GM12873 (cell line): ENCODE measurements around the gene AUTS2.

ENCODE experiments used
- CTCF ChIP-seq: IDR thresholded peaks from 2 replicates; pipeline ENCODE4 v1.5.1; 2012; ENCODE audit warnings: low read depth, mild to moderate bottlenecking, moderate library complexity, low read length, control low read depth; ENCODE audit not compliant: insufficient read depth; ENCODE audit errors: missing control alignments

AUTS2 gene

GRCh38 chr7:69600710-69601519 lies 2.6 kb downstream of the AUTS2 start:
- no peak for TF ChIP-seq CTCF

GRCh38 chr7:69602522-69602921 lies 4.2 kb downstream of the AUTS2 start:
- no peak for TF ChIP-seq CTCF

GRCh38 chr7:69603351-69603750 lies 5.1 kb downstream of the AUTS2 start:
- TF ChIP-seq CTCF = no peak

GRCh38 chr7:69603937-69604494 lies 5.7 kb downstream of the AUTS2 start:
- no peak for TF ChIP-seq CTCF

GRCh38 chr7:69605070-69605469 lies 6.8 kb downstream of the AUTS2 start:
- TF ChIP-seq CTCF = no peak

DNA sequence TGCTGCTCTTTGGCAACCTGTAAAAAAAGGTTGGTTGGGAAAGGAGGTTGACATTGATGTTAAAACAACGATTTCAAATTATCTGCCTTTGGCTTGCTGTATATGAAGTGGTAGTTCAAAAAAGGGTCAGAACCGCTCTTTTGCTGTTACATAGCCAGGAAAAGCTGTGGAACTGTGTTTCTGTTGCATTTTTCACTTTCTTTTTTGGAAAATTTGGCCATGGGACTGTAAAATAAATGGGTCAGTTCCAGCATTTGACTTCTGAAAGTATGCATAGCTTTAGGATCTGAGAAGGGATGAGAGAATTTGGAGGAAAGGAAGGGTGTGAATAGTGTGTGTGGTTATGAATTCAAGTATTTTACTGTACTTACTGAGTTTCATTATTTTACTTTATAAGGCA lies 7.3 kb downstream of the AUTS2 start:
- TF ChIP-seq CTCF = no peak

DNA sequence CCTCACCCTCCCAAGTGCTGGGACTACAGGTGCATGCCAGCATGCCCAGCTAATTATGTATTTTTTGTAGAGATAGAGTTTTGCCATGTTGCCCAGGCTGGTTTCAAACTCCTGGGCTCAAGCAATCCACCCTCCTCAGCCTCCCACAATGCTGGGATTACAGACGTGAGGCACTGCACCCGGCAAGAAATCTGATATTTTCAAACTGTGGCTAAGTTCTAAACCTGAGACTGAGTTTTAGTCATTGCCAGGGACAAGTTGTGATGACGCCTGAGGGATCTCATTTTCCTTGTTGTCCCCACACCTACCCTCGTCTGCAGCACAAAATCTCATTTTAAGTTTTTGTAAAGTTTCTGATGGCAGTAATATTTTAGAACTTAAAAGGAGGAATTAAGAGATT lies 9.8 kb downstream of the AUTS2 start:
- TF ChIP-seq CTCF = no peak
